BJ (cell line): Measurements from ENCODE around the gene RIMS1. TPM values are rescaled to one million over a fixed set of nuclear protein-coding genes. Genes with fewer than 3 reads are reported as not detected.

ENCODE experiments used
- CTCF ChIA-PET: fragments of 350-600 bp; formaldehyde crosslinking; extraction: SDS; loops from one replicate; lab custom pipeline; 2021; ENCODE audit warnings: antibody characterized with exemption, inconsistent platforms; lab: Yijun Ruan, JAX
- POLR2A ChIA-PET: fragments of 300-600 bp; sonication (Branson Sonifier 250); formaldehyde crosslinking; extraction: SDS; loops from one replicate; lab custom pipeline; 2021; ENCODE audit warnings: antibody characterized with exemption; lab: Charles Lee
- DNase-seq: peaks from one replicate; pipeline ENCODE4 v3.0.0-alpha.2; 2011; ENCODE audit warnings: low read depth
- H3K27me3 ChIP-seq: 2 replicates; pipeline ENCODE4 v1.6.0; 2011; ENCODE audit warnings: low read length; ENCODE audit not compliant: control insufficient read depth, insufficient read depth
- H3K36me3 ChIP-seq: 2 replicates; pipeline ENCODE4 v1.5.1; 2011; ENCODE audit warnings: low read length; ENCODE audit not compliant: control insufficient read depth, insufficient read depth
- H3K4me3 ChIP-seq: 2 replicates; pipeline ENCODE4 v1.5.1; 2011; ENCODE audit warnings: low read depth, mild to moderate bottlenecking, control low read depth, low read length
- polyA plus RNA-seq: library from polyadenylated mRNA; depleted of rRNA; stranded (reverse); fragments of >200 nt; gene quantifications from 2 replicates; pipeline ENCODE4 v1.2.3, GENCODE V29; 2011
- TF ChIP-seq, protein P1 (sequence below): IDR thresholded peaks from 2 replicates; pipeline ENCODE4 v1.5.1; 2011; ENCODE audit warnings: low read depth, mild to moderate bottlenecking, control low read depth, inconsistent platforms, low read length, moderate library complexity; ENCODE audit not compliant: insufficient read depth

Gene RIMS1
- polyA plus RNA-seq, 1 experiment = 0.28 TPM

DNA sequence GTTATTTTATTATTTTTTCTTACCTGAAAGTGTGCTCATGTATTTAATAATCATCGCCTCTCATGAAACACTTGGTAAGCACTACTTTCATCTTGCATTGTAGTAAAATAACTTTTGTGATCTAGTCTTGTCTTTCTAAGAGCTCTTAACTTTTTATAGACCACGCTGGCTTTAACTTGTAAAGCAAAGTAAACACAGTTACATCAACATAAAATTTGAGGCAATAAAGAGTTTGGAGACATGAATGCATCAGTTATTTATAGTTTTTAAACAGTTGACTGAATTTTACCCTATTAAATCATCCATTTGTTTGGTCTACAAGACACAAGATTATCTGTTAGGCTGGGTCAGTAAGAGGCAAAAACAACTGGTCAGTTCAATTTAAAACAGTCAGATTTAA lies 517.1 kb downstream of the RIMS1 start:
- DNase-seq = no peak
- Histone ChIP-seq H3K27me3 (no peaks in the 10 kb centered on the region), H3K36me3 (no peaks in the 10 kb centered on the region), H3K4me3 (no peak overlapping the region)
- TF ChIP-seq, protein P1, sequence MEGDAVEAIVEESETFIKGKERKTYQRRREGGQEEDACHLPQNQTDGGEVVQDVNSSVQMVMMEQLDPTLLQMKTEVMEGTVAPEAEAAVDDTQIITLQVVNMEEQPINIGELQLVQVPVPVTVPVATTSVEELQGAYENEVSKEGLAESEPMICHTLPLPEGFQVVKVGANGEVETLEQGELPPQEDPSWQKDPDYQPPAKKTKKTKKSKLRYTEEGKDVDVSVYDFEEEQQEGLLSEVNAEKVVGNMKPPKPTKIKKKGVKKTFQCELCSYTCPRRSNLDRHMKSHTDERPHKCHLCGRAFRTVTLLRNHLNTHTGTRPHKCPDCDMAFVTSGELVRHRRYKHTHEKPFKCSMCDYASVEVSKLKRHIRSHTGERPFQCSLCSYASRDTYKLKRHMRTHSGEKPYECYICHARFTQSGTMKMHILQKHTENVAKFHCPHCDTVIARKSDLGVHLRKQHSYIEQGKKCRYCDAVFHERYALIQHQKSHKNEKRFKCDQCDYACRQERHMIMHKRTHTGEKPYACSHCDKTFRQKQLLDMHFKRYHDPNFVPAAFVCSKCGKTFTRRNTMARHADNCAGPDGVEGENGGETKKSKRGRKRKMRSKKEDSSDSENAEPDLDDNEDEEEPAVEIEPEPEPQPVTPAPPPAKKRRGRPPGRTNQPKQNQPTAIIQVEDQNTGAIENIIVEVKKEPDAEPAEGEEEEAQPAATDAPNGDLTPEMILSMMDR = no peak
- POLR2A ChIA-PET = no interaction called here
- CTCF ChIA-PET = interaction anchor here (1.1 kb wide), 1 partner anchor 19 kb away, joined by 4 read pairs; no protein-coding TSS in a partner anchor

GRCh38 chr6:72406517-72406916 lies 520.2 kb downstream of the RIMS1 start:
- DNase-seq = no peak
- TF ChIP-seq, protein P1 = no peak
- no peak overlapping the region for H3K4me3 ChIP-seq
- H3K27me3 ChIP-seq = no peaks in the 10 kb centered on the region
- no peaks in the 10 kb centered on the region for H3K36me3 ChIP-seq
- ChIA-PET POLR2A (no interaction called here), CTCF (interaction anchor here (1.0 kb wide), 1 partner anchor 16 kb away, joined by 3 read pairs; no protein-coding TSS in a partner anchor)

DNA sequence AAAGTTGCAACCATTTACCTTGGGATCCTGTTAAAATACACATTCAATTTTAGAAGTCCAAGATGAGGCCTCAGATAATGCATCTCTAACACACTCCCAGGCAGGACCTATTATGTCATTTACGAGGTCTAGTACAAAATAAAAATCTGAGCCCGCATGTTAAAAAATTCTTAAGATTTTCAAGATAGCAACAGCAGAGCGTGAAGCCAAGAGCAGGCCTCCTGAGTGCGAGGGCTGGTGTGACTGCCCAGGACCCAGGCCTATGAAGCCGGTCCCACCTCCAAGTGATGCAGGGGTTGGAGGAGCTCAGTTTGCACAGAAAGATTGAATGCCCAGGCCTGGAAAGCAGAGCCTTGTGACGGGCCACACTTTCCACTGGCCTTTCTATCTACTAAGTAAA lies 524.4 kb downstream of the RIMS1 start:
- no peak for DNase-seq
- ChIA-PET POLR2A (no interaction called here), CTCF (interaction anchor here (0.6 to 11.1 kb wide), 20 partner anchors 9 to 916 kb away, joined by 3 to 179 read pairs (median 4); partner anchors contain the start of gene KCNQ5)
- no peaks in the 10 kb centered on the region for H3K27me3 ChIP-seq
- H3K4me3 ChIP-seq = no peak overlapping the region
- TF ChIP-seq, protein P1 = no peak
- no peaks in the 10 kb centered on the region for H3K36me3 ChIP-seq

DNA sequence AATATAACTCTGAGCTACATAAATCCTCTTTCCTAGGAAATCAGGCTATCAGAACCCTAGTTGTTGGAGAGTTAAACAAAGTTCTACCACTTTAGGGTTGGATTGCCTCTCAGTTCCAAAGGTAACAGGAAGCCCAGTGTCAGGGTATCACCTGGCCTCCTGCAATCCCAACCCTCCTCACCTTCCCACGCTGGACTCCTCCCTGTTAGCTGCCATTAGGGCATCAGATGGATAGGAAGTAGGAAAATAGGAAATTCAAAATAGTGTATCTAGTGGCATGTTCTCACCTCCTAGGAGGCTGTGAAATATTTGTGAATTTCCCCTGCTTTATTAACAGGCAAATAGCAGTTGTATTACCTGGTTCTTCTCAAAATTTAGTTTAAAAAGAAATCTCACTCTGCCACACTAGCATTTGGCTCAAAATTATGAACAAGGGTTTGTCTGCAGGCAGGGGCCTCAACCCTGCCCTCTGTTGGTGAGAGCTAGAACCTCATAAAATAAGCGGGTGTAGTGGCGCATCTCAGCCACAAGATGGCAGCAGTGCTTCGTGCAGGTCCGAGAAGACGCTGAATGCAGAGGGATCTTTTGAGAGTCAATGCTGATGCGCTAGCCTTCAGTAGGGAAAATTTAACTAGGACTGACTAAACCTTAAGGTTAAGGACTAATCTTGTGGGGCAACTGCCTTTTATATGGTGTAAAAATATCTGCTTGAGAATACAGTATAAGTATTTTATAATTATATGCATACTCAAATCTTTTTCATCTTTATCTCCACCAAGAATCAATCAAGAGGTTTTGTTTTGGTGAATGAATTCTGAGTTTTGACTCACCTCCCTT lies 525.7 kb downstream of the RIMS1 start:
- H3K27me3 ChIP-seq = no peaks in the 10 kb centered on the region
- H3K36me3 ChIP-seq = no peaks in the 10 kb centered on the region
- CTCF ChIA-PET = interaction anchor here (0.7 to 11.1 kb wide), 34 partner anchors 9 to 914 kb away, joined by 3 to 179 read pairs (median 5); partner anchors contain the start of gene KCNQ5
- POLR2A ChIA-PET = no interaction called here
- TF ChIP-seq, protein P1 = peak; percentile 100
- peak; percentile 20 for DNase-seq
- no peak overlapping the region for H3K4me3 ChIP-seq

GRCh38 chr6:72412709-72413044 lies 526.3 kb downstream of the RIMS1 start:
- POLR2A ChIA-PET = no interaction called here
- Histone ChIP-seq H3K36me3 (no peaks in the 10 kb centered on the region), H3K4me3 (no peak overlapping the region), H3K27me3 (no peaks in the 10 kb centered on the region)
- no peak for DNase-seq
- TF ChIP-seq, protein P1 = no peak
- CTCF ChIA-PET = interaction anchor here (0.7 to 11.1 kb wide), 21 partner anchors 9 to 914 kb away, joined by 3 to 179 read pairs (median 5); partner anchors contain the start of gene KCNQ5
